ENCODE data around the gene ZNF608.

DNA sequence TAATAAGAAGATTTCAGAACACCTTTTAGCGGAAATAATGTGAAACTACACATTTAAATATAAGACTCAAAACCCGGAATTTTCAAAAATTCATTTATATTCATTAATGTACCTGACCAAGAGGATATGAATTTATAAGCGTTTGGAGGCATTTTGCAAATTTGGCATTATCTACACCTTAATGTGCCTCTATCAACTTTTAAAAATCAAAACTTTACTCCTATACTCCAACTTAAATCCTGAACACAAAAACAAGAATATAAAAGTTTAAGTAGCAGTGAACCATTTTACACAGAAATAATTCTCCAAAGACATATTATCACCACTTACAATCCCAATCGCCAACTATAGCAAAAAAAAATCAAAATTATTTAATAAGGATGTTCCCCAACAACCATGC is 3.9 kb downstream of the ZNF608 start:
- TF ChIP-seq TAF1 (IDR thresholded peaks at IDR 0.05; ENCODE audit: low read depth, low read length) (no peak), POLR2A (IDR thresholded peaks at IDR 0.05; ENCODE audit: low read depth, low read length) (no peak), SPI1 (IDR thresholded peaks at IDR 0.05; ENCODE audit: low read depth, low read length) (no peak), PAX5 (IDR thresholded peaks at IDR 0.05; ENCODE audit: insufficient read depth, low read length, severe bottlenecking) (no peak), POLR2AphosphoS5 (IDR thresholded peaks at IDR 0.05; ENCODE audit: low read depth, low read length) (no peak), POU2F2 (IDR thresholded peaks at IDR 0.05; ENCODE audit: low read depth, low read length) (no peak)

Data from GM12891 (cell line).